Measurements from ENCODE around the gene PRG2. TPM values are rescaled to one million over a fixed set of nuclear protein-coding genes. Genes with fewer than 3 reads are reported as not detected.

The PRG2 gene
- polyA plus RNA-seq, 2 of the 4 experiments (the other 2 are of a cell fraction) = not detected

DNA sequence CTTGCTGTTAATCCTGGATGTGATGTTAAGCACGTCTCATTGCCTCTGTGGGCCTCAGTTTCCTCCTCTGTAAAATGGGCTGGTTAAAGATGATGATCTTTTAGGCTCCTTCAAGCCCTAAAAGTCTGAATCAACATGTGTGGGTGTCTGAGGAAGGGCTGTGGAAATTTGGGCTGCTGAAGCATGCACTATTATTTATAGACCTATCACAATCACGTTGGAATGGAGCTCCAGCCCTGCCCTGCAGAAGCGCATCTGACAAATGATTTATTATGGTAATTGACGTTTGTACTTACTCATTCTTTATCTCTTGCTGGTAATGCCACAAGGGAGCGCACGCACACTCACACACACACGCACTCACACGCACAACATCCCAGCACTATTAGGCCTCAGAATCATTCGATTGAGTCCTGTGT lies 31.9 kb downstream of the PRG2 start:
- no peak for FAIRE-seq
- Histone ChIP-seq H3K9me3 (peaks cover 5% of the 10 kb centered on the region; the same call in 1 of the 3 replicates), H3K4me1 (peaks cover 38% of the 10 kb centered on the region), H3K4me2 (peak overlapping the region; percentile 65), H3K27ac (peak overlapping the region; percentile 84 to 88), H3K4me3 (no peak overlapping the region)
- ATAC-seq = peak; percentile 52 to 71
- TF ChIP-seq, protein P1, sequence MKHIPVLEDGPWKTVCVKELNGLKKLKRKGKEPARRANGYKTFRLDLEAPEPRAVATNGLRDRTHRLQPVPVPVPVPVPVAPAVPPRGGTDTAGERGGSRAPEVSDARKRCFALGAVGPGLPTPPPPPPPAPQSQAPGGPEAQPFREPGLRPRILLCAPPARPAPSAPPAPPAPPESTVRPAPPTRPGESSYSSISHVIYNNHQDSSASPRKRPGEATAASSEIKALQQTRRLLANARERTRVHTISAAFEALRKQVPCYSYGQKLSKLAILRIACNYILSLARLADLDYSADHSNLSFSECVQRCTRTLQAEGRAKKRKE (CRISPR knock-in tag; IDR thresholded peaks at IDR 0.05; ENCODE audit: low read depth) = peak; percentile 65; the same call in 1 of the 2 replicates
- peak; percentile 40 to 51; a peak in 2 of 5 replicates for TF ChIP-seq EP300 (IDR thresholded peaks at IDR 0.05)
- TF ChIP-seq HOXB13 (CRISPR knock-in tag; IDR thresholded peaks at IDR 0.05; ENCODE audit: low read depth) = no peak
- TF ChIP-seq, protein P2, sequence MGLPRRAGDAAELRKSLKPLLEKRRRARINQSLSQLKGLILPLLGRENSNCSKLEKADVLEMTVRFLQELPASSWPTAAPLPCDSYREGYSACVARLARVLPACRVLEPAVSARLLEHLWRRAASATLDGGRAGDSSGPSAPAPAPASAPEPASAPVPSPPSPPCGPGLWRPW (IDR thresholded peaks at IDR 0.05) = no peak
- peak; percentile 30; the same call in 1 of the 2 replicates for TF ChIP-seq CHD4 (IDR thresholded peaks at IDR 0.05; ENCODE audit: borderline replicate concordance)
- TF ChIP-seq, protein P3, sequence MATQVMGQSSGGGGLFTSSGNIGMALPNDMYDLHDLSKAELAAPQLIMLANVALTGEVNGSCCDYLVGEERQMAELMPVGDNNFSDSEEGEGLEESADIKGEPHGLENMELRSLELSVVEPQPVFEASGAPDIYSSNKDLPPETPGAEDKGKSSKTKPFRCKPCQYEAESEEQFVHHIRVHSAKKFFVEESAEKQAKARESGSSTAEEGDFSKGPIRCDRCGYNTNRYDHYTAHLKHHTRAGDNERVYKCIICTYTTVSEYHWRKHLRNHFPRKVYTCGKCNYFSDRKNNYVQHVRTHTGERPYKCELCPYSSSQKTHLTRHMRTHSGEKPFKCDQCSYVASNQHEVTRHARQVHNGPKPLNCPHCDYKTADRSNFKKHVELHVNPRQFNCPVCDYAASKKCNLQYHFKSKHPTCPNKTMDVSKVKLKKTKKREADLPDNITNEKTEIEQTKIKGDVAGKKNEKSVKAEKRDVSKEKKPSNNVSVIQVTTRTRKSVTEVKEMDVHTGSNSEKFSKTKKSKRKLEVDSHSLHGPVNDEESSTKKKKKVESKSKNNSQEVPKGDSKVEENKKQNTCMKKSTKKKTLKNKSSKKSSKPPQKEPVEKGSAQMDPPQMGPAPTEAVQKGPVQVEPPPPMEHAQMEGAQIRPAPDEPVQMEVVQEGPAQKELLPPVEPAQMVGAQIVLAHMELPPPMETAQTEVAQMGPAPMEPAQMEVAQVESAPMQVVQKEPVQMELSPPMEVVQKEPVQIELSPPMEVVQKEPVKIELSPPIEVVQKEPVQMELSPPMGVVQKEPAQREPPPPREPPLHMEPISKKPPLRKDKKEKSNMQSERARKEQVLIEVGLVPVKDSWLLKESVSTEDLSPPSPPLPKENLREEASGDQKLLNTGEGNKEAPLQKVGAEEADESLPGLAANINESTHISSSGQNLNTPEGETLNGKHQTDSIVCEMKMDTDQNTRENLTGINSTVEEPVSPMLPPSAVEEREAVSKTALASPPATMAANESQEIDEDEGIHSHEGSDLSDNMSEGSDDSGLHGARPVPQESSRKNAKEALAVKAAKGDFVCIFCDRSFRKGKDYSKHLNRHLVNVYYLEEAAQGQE (IDR thresholded peaks at IDR 0.05) = no peak
- TF ChIP-seq, protein P4, sequence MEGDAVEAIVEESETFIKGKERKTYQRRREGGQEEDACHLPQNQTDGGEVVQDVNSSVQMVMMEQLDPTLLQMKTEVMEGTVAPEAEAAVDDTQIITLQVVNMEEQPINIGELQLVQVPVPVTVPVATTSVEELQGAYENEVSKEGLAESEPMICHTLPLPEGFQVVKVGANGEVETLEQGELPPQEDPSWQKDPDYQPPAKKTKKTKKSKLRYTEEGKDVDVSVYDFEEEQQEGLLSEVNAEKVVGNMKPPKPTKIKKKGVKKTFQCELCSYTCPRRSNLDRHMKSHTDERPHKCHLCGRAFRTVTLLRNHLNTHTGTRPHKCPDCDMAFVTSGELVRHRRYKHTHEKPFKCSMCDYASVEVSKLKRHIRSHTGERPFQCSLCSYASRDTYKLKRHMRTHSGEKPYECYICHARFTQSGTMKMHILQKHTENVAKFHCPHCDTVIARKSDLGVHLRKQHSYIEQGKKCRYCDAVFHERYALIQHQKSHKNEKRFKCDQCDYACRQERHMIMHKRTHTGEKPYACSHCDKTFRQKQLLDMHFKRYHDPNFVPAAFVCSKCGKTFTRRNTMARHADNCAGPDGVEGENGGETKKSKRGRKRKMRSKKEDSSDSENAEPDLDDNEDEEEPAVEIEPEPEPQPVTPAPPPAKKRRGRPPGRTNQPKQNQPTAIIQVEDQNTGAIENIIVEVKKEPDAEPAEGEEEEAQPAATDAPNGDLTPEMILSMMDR (IDR thresholded peaks at IDR 0.05) = no peak; the same call in 1 of the 3 replicates
- TF ChIP-seq FOSL2 (IDR thresholded peaks at IDR 0.05) = no peak
- TF ChIP-seq FOSL2 (CRISPR knock-in tag; IDR thresholded peaks at IDR 0.05) = peak; percentile 74
- no peak for TF ChIP-seq BHLHE40 (IDR thresholded peaks at IDR 0.05; ENCODE audit: low read depth, low read length)
- peak; percentile 93 for TF ChIP-seq HOXB5 (CRISPR knock-in tag; IDR thresholded peaks at IDR 0.05)
- TF ChIP-seq, protein P5, sequence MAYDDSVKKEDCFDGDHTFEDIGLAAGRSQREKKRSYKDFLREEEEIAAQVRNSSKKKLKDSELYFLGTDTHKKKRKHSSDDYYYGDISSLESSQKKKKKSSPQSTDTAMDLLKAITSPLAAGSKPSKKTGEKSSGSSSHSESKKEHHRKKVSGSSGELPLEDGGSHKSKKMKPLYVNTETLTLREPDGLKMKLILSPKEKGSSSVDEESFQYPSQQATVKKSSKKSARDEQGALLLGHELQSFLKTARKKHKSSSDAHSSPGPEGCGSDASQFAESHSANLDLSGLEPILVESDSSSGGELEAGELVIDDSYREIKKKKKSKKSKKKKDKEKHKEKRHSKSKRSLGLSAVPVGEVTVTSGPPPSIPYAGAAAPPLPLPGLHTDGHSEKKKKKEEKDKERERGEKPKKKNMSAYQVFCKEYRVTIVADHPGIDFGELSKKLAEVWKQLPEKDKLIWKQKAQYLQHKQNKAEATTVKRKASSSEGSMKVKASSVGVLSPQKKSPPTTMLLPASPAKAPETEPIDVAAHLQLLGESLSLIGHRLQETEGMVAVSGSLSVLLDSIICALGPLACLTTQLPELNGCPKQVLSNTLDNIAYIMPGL (CRISPR knock-in tag; IDR thresholded peaks at IDR 0.05; ENCODE audit: borderline replicate concordance) = no peak
- TF ChIP-seq SMC3 (IDR thresholded peaks at IDR 0.05) = 0 out of 3 replicates have a peak, but pooled peaks have one; percentile 20
- TF ChIP-seq, protein P6, sequence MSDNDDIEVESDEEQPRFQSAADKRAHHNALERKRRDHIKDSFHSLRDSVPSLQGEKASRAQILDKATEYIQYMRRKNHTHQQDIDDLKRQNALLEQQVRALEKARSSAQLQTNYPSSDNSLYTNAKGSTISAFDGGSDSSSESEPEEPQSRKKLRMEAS (IDR thresholded peaks at IDR 0.05) = peak; percentile 41; the same call in 1 of the 2 replicates
- peak; percentile 90 for TF ChIP-seq GATA3 (IDR thresholded peaks at IDR 0.05; ENCODE audit: borderline replicate concordance)
- no peak for TF ChIP-seq FOXS1 (CRISPR knock-in tag; IDR thresholded peaks at IDR 0.05)
- TF ChIP-seq KDM1A (IDR thresholded peaks at IDR 0.05; ENCODE audit: low read depth) = peak; percentile 38; the same call in 1 of the 2 replicates
- POLR2A ChIA-PET = interaction anchor here (0.6 kb wide), 1 partner anchor 98 kb away, joined by 3 read pairs; no protein-coding TSS in a partner anchor
- peak in 1 of 2 experiments; percentile 84 for DNase-seq (ENCODE audit: low read depth in 1 of 2, low spot score in 1 of 2)
- CTCF ChIA-PET = interaction anchor here (0.9 to 5.5 kb wide), 12 partner anchors 9 to 1154 kb away, joined by 3 to 33 read pairs (median 5); no protein-coding TSS in a partner anchor
- 33% methylated on average over 9 of the region's 9 CpGs for WGBS (ENCODE audit: missing lambda C conversion rate)

All from A549 (cell line).